GM18498 (cell line): ENCODE results near the gene BLTP3B.
A peak's percentile ranks its signal among the peaks of the same experiment; 100 is the strongest.

Experiments used
- ATAC-seq: cut with Tn5 transposase; IDR thresholded peaks from one replicate; pipeline ENCODE4 v1.9.1; 2021; ENCODE audit warnings: mild to moderate bottlenecking, moderate library complexity; ENCODE audit not compliant: unreplicated experiment

Gene BLTP3B

GRCh38 chr12:100163416-100164152 lies 20.9 kb upstream of the BLTP3B start:
- ATAC-seq = peak; percentile 100

- no peak for ATAC-seq
Measured at GRCh38 chr12:100159391-100160104, 16.9 kb upstream of the BLTP3B start.

DNA sequence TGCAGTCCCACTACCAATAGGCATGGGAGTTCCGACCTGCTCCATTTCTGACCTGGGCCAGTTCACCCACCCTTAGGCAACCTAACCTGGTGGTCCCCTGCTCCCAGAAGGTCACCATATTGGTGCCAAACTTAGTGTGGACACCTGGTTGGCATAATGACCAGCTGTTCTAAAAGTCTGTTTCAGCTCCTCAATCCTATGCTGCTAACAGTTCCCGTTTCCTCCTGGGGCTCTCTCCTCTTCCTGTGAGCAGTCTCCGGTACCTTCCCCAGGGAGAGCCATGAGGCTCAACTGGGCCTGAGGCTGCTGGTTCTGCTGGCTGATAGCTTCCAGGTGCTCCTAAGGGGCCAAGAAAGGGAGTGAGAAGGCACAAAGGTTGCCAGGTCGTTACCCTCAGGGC lies 15.9 kb upstream of the BLTP3B start:
- no peak for ATAC-seq

DNA sequence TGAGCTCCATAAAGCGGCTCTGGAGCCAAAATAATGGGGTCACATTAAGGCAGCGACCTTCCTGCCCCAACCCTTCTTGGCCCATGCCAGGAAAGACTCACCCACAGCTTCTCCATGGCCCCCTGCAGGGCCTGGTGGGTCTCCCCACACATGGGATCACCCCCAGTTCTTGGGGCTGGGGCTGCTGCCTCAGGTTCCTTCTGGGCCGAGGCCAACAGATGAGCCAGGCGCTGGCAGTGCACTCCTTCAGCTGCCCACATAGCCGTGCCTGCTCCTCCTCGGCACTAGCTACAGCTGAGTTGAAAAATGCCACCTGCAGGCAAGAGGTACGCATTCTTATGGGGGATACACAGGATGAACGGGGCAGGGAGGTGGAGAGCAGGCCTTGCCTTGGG lies 14.8 kb upstream of the BLTP3B start:
- ATAC-seq = no peak

- no peak for ATAC-seq
Measured at GRCh38 chr12:100156731-100157426, 14.2 kb upstream of the BLTP3B start.

DNA sequence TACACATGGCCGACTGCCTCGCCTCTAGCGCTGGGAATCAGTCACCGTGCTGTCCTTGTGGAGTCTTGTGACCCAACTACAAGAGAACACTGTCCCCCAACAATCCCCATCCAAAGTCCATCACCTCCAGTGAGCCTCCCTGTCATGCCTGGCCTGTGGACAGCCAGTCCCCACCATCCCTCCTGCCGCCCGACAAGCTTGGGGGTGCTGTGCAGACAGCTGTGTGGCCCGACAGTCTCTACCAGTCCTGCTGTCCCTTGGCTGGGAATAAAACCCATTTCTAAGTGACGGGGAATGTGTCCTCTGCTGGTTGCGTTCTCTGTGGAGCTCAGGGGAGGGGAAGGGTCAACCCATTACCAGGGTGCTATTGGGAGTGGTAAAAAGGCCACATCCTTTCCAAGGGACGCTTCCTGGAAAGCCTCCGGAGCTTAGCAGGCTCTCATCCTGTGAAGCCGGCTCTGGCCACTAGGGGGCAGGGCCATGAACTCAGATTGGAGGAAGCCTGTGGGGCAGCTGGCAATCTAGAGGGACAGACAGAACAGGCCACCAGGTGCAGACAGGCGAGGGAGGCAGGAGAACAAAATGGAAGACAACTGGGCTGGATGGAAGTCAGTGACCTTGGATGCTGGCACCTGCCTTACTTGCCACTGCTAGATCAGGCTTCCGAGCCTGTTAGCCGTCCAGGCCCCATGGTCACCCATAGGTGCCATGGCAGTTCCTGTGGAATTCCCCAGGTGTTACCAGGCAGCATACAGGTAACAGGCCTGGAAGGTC lies 12.0 kb upstream of the BLTP3B start:
- peak; percentile 80 for ATAC-seq

GRCh38 chr12:100153131-100153530 lies 10.5 kb upstream of the BLTP3B start:
- no peak for ATAC-seq

DNA sequence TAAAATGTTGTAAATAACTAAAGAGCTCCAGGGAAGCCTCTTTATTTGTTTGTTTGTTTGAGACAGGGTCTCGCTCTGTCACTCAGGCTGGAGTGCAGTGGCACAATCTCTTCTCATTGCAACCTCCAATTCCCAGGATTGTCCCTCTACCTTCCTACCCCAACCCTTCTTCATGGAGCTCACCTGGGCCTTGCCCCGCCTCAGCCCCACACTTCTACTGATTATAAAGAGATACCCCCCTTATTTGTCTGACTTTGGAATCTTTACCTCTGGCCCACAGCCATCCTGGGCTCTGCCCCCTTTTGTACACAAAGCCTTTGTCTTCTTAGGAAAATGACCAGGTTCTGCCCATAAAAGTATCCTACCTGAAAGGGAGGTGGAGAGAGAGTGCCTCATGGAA lies 9.1 kb upstream of the BLTP3B start:
- no peak for ATAC-seq

DNA sequence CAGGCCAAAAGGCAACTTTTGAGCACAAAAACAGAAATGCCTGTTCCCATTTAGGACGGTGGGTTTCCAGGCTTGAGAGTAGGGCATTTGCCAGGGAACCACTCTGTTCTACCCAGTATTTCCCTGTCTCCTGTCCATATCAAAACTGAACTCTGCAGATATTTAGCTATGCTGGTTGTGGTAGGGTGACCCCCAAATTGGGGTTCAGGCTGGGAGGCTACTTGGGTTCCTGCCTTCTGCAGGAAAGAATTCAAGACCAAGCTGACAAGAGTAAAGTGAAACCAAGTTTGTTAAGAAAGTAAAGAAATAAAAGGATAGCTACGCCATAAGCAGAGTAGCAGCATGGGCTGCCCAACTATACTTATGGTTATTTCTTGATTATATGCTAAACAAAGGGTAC lies 3.6 kb upstream of the BLTP3B start:
- no peak for ATAC-seq

- ATAC-seq = no peak
Measured at GRCh38 chr12:100145643-100146042, 3.0 kb upstream of the BLTP3B start.

DNA sequence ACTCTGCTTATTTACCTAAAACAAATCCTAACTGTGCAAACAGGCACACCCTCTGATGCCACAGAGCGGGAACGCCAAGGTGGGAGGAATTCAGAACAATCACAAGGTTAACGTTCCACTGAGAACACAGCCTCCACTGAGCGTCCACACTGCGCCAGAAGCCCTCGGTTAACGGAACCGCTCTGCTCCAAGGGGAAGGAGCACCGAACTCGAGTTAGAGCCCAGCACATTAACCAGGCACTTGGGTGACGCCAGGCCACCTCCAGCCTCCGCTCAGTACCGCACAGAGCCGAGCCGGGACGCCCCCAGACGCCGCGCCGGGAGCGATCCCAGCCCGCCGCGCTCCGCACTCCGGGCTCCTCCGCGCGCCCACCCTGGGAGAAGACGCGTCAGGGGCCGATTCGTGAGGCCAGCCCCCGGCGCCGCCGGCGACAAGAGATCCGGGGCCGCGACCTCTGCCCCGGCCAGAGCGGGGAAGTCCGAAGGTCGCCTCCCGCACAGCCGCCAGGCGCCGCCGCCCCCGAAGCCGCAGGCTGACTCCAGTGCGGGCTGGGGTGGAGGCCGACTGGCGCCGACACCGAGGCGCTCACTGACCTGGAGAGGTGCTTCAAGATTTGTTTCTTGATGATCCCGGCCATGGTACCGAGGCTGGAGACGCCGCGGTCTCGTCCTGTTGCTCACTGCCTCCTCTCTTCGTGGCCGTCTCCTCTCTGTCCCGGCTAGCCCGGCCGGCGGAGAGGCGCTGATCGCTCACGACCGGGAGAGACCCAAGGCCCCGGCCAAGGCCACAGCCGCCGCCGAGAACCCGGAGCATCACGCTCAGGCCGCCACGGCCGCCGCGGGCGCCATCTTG lies 450 bp downstream of the BLTP3B start:
- ATAC-seq = peak; percentile 55

- ATAC-seq = peak; percentile 25
Measured at GRCh38 chr12:100141666-100141997, 1.0 kb downstream of the BLTP3B start.

- no peak for ATAC-seq
Measured at GRCh38 chr12:100138803-100139098, 3.9 kb downstream of the BLTP3B start.

DNA sequence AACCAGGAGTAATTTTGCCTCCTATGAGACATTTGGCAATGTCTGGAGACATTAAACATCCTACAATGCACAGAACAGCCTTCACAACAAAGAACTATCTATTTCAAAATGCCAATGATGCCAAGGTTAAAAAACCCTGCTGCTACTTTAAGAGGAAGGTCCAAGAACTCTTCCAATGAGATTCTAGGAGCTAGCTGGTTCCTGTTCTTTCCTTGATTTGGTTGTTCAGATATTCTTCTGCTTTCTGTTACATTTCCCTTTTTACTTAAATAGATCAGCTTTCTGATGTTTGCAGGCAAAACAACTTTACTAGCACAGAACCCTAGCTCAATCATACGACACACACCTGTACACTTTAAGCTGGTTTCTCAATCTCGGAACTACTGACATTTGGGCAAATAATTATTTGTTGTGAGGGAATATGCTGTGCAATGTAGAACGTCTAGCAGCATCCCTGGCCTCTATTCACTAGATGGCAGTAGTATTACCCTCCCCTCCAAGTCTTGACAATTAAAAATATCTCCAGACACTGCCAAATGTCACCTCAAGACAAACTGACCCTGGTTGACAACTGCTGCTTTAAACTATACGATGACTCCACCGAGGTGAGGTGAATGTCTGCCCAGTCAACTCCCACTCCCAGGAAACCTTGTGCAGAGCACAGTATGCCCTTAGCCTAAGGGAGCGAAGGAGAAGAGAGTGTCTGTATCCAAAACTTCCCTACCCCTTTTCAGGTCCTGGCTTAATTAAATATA lies 4.4 kb downstream of the BLTP3B start:
- ATAC-seq = peak; percentile 20

- ATAC-seq = no peak
Measured at GRCh38 chr12:100133200-100133599, 9.5 kb downstream of the BLTP3B start.

GRCh38 chr12:100128512-100128908 lies 14.2 kb downstream of the BLTP3B start:
- no peak for ATAC-seq

DNA sequence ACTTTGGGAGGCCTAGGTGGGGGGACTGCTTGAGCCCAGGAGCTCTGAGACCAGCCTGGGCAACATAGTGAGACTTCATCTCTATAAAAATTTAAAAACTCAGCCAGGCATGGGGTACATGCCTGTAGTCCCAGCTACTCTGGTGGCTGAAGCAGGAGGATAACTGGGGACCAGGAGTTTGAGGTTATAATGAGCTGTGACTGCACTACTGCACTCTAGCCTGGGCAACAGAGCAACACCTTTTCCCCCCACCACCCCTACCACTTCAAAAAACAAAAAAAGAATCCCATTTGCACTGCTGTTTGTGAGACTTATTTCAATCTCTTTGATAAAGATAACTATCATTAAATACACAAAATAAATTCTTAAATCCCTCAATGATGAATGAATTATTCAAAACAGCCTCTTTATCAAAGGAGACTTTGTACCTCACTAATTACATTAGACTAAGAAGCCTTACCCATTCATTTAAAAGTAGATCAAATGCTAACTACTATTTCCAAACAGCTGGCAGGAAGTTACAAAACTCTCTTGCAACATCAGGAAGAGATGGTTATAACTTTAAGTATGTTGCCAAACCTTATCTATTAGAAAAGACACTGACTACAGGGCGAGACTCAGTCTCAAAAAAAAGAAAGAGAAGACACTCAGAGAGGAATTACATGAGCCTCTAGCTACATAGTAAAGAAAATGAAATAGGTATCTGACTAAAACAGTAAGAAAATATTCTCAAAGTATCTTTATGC lies 14.7 kb downstream of the BLTP3B start:
- ATAC-seq = no peak

DNA sequence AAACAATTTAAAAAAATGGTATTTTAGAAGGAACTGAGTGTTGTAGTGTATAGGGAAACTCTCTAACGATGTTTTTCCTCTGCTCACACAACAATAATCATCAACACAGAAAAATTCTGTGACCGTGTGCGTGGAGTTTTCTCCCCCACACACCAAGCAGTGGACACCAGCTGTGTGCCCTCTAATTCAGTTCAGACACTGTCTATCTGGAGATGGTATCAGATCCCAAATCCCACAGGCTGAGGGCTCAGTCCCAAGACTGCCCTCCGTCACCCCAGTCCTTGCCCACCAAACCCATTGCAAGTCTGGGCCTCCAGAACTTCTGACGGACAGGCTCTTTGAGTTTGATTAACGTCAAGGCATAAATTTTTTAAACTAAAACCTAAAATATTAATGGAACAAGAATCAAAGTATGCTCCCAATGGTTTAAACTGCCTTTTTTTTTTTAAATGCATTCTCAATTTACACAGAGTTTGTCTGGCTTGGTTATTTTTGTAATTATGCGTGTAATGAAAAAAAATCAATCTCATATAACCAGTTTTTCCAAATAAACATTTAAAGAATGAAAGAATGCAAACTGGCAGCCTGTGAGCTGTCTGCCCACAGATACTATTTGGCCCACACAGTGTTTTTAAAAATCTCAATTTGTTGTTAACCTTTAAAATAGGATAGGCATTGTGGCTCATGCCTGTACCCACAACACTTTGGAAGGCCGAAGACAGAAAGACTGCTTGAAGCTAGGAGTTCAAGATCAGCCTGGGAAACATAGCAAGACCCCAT lies 19.2 kb downstream of the BLTP3B start:
- no peak for ATAC-seq
